Ovary (tissue), 9 donors: ENCODE measurements around the gene DGCR6L. TPM values are rescaled to one million over a fixed set of nuclear protein-coding genes. Genes with fewer than 3 reads are reported as not detected.
"Not testable (repeated sequence)": the region's sequence is repeated elsewhere in the genome, so short reads cannot be mapped to it uniquely, and the experiment has no call there.

Experiments used
- DNase-seq, 5 donors: peaks; one replicate each; pipeline ENCODE4 v3.0.0-alpha.2; 2019 to 2020
- H3K27ac ChIP-seq, 2 donors: fragments of 200-600 bp; one replicate each; pipeline versions ENCODE4 v1.5.1 to v1.8.0; 2019 to 2022
- H3K27me3 ChIP-seq: fragments of 200-600 bp; one replicate; pipeline ENCODE4 v1.8.0; 2022
- H3K36me3 ChIP-seq: fragments of 200-600 bp; sonication (generic); one replicate; pipeline ENCODE4 v1.5.1; 2019
- H3K4me1 ChIP-seq: one replicate; pipeline ENCODE4 v1.8.1; 2013; ENCODE audit warnings: mild to moderate bottlenecking, moderate library complexity; ENCODE audit not compliant: insufficient read depth
- H3K4me3 ChIP-seq: fragments of 200-600 bp; sonication (generic); one replicate; pipeline ENCODE4 v1.5.1; 2017
- H3K9me3 ChIP-seq, 2 donors: fragments of 200-600 bp in 1 of 2; sonication (generic) in 1 of 2; one replicate each; pipeline versions ENCODE4 v1.5.1 to v1.8.1; 2013 to 2019; ENCODE audit warnings: mild to moderate bottlenecking in 1 of 2, moderate library complexity in 1 of 2
- EP300 ChIP-seq: sonication (generic); formaldehyde crosslinking; IDR thresholded peaks from one replicate; pipeline ENCODE4 v1.6.1; 2017; ENCODE audit warnings: antibody characterized with exemption
- POLR2A ChIP-seq: fragments of 450-650 bp; IDR thresholded peaks from one replicate; pipeline ENCODE4 v1.6.1; 2017; ENCODE audit warnings: antibody characterized with exemption, mild to moderate bottlenecking, moderate library complexity
- WGBS, 3 donors: extraction: QIAGEN DNeasy Blood & Tissue Kit in 1 of 3; methylation state at CpG; one replicate each; pipeline versions ENCODE4 v1.1.5 to v1.1.7; 2013 to 2017; 5-methylcytosine and 5-hydroxymethylcytosine counted together
- intact Hi-C, 4 donors: fragments of 100-400 bp; cut with DNase I; formaldehyde crosslinking; loops; one replicate each; pipeline versions ENCODE4 v1.11.0 to v1.15.1; 2022 to 2023
- polyA plus RNA-seq, 2 donors: library from polyadenylated mRNA; stranded (reverse); fragments of 200-250 nt in 1 of 2; fragments of 350-450 nt in 1 of 2; fragmentation: Illumina TruSeq in 1 of 2; extraction: RNeasy Lipid Tissue Mini Kit (QIAGEN cat#74804) in 1 of 2; gene quantifications; one replicate each; pipeline ENCODE4 v1.2.3, GENCODE V29; 2013 to 2014
- total RNA-seq, 7 donors: library from RNA; depleted of rRNA in 2 of 7; stranded (reverse); fragments of >200 nt in 2 of 7; fragmentation: NEBNext Ultra II Directional in 3 of 7; extraction: Animal tissue kit (Norgen Biotek cat#: 25700) in 3 of 7; gene quantifications; one replicate each; pipeline versions ENCODE4 v1.1.0 to v1.2.4, GENCODE V29; 2016 to 2023
- TF ChIP-seq, protein P1 (sequence below), 3 donors: fragments of 450-650 bp in 2 of 3; fragments of 200-600 bp in 1 of 3; IDR thresholded peaks; one replicate each; pipeline versions ENCODE4 v1.5.1 to v1.8.0; 2016 to 2022; ENCODE audit warnings: antibody characterized with exemption in 3 of 3, mild to moderate bottlenecking in 1 of 3
- donor health status: DM: no; HTN: no; CAD: no; lungs with moderate emphysema.
- donor health status: DM: no; HTN: no; CAD: no.
- donor health status: Bipolar disorder and iron deficiency.
- donor health status: DM: yes; HTN: yes; CAD: no.
- donor health status: DM: no; HTN: no; CAD: no.
- donor health status: DM: yes; HTN: yes; CAD: no.

Gene DGCR6L
- total and polyA plus RNA-seq, 9 donors = 1.9 to 69.5 (median 40.8) TPM

DNA sequence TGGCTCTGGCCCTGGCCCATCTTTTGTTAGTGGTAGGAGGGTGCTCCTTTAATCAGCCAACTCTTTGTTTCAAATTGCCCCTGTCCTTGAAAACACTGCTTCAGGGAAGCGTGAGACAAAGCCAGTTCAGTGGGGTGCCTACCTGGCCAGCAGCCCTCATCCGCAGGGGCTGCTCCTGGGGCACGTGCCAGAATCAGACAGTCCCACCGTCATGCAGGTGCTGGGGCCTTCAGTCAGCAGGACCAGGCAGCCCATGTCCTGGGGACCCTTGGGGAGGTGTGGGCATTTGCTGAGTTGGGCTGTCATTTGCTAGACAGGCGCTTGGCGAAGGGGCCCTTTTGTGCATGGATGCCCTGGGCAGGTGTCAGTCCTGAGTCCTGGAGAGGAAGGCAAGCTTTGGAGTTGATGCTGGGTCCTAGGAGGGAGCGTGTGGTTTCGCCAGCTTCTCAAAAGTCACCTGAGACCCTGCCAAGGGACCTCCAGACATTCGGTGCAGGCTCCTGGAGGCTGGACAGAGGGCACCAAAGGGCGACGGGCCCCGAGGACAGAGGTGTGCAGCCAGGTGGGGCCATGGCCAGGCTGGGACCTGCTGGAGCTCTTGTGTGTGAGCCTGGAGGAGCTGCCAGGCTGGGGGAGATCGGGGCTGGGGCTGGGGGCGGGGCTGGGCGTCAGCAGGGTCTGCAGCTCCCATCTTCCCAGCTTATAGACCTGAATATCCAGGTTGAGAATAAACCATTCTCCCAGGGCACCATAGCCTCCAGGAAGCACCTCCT is 36.8 kb downstream of the DGCR6L start:
- H3K36me3 ChIP-seq = no peaks in the 10 kb centered on the region
- intact Hi-C loops = loop anchor here in 1 of 4 donors (5.0 kb wide), 1 partner anchor 126 kb away; no protein-coding TSS in a partner anchor
- no peak for DNase-seq
- no peak overlapping the region for H3K27ac ChIP-seq
- H3K4me1 ChIP-seq = no peaks in the 10 kb centered on the region
- H3K27me3 ChIP-seq = no peaks in the 10 kb centered on the region
- 74 to 76% (median 75%) methylated on average over 15 of the region's 15 CpGs for WGBS, 3 donors
- TF ChIP-seq, protein P1, sequence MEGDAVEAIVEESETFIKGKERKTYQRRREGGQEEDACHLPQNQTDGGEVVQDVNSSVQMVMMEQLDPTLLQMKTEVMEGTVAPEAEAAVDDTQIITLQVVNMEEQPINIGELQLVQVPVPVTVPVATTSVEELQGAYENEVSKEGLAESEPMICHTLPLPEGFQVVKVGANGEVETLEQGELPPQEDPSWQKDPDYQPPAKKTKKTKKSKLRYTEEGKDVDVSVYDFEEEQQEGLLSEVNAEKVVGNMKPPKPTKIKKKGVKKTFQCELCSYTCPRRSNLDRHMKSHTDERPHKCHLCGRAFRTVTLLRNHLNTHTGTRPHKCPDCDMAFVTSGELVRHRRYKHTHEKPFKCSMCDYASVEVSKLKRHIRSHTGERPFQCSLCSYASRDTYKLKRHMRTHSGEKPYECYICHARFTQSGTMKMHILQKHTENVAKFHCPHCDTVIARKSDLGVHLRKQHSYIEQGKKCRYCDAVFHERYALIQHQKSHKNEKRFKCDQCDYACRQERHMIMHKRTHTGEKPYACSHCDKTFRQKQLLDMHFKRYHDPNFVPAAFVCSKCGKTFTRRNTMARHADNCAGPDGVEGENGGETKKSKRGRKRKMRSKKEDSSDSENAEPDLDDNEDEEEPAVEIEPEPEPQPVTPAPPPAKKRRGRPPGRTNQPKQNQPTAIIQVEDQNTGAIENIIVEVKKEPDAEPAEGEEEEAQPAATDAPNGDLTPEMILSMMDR (IDR thresholded peaks at IDR 0.05) = no peak
- TF ChIP-seq EP300 = no peak
- TF ChIP-seq POLR2A = no peak
- H3K9me3 ChIP-seq = no peaks in the 10 kb centered on the region
- H3K4me3 ChIP-seq = no peak overlapping the region

- intact Hi-C loops = loop anchor here in 1 of 4 donors (5.0 kb wide), 1 partner anchor 125 kb away; no protein-coding TSS in a partner anchor
- no peak for DNase-seq
- 68 to 76% (median 69%) methylated on average over 12 of the region's 12 CpGs for WGBS, 3 donors
- no peaks in the 10 kb centered on the region for H3K9me3 ChIP-seq
- TF ChIP-seq POLR2A (no peak), EP300 (no peak)
- TF ChIP-seq, protein P1 (IDR thresholded peaks at IDR 0.05) = no peak
- no peaks in the 10 kb centered on the region for H3K4me1 ChIP-seq
- H3K36me3 ChIP-seq = no peaks in the 10 kb centered on the region
- no peak overlapping the region for H3K27ac ChIP-seq
- no peak overlapping the region for H3K4me3 ChIP-seq
- H3K27me3 ChIP-seq = no peaks in the 10 kb centered on the region
These were observed 38.0 kb downstream of the DGCR6L start for GRCh38 chr22:20281891-20282290.

- 68 to 71% (median 68%) methylated on average over 9 of the region's 9 CpGs for WGBS, 3 donors
These were observed 38.4 kb downstream of the DGCR6L start for GRCh38 chr22:20281473-20281872.

GRCh38 chr22:20280866-20281265 is 39.0 kb downstream of the DGCR6L start:
- no peaks in the 10 kb centered on the region for H3K36me3 ChIP-seq
- H3K27ac ChIP-seq = no peak overlapping the region
- no peak for DNase-seq
- intact Hi-C loops = loop anchor here in 1 of 4 donors (5.0 kb wide), 1 partner anchor 124 kb away; no protein-coding TSS in a partner anchor
- 67 to 81% (median 77%) methylated on average over 11 to 12 of the region's 12 CpGs for WGBS, 3 donors
- no peak overlapping the region for H3K4me3 ChIP-seq
- no peaks in the 10 kb centered on the region for H3K9me3 ChIP-seq
- no peak for TF ChIP-seq EP300
- TF ChIP-seq, protein P1 (IDR thresholded peaks at IDR 0.05) = no peak
- TF ChIP-seq POLR2A = no peak
- H3K27me3 ChIP-seq = no peaks in the 10 kb centered on the region
- H3K4me1 ChIP-seq = no peaks in the 10 kb centered on the region

More at GRCh38 chr22:20281473-20281872, 38.4 kb downstream of the DGCR6L start:
- intact Hi-C loops = loop anchor here in 1 of 4 donors (5.0 kb wide), 1 partner anchor 124 kb away; no protein-coding TSS in a partner anchor
- not testable (repeated sequence) for H3K36me3 ChIP-seq, DNase-seq, H3K9me3 ChIP-seq, H3K27ac ChIP-seq, H3K4me3 ChIP-seq, H3K27me3 ChIP-seq, H3K4me1 ChIP-seq

DNA sequence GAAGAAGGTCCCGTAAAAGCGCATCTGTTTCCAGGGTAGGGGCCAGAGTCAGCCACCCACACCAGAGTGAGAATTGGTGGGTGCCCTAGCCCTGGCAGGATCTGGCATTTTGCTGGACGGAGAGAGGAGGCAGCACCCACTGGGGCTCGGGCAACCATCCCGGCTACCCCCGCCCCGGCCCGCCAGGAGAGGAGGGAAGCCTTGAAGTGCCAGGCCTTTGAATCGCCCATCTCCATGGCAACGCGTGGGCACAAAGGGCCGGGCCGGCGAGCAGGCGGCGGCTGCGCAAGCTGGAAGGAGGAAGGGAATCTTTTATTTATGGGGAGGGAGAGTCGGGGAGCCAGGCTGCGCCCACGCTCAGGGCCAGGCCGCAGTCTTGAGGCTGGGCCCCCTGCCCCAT is 39.7 kb downstream of the DGCR6L start:
- intact Hi-C loops = loop anchor here in 1 of 4 donors (5.0 kb wide), 1 partner anchor 123 kb away; no protein-coding TSS in a partner anchor
- H3K9me3 ChIP-seq, H3K27me3 ChIP-seq, DNase-seq, H3K4me3 ChIP-seq, H3K27ac ChIP-seq, H3K36me3 ChIP-seq, H3K4me1 ChIP-seq: not testable (repeated sequence)
- 65 to 73% (median 72%) methylated on average over 14 to 20 of the region's 21 CpGs for whole genome bisulfite sequencing, 3 donors
